G401.6 (cell line): ENCODE data around the gene PLA2G6.
"Not testable (repeated sequence)": the region's sequence is repeated elsewhere in the genome, so short reads cannot be mapped to it uniquely, and the experiment has no call there.

Experiments
- FAIRE-seq: peaks from 2 replicates; lab custom pipeline; 2012; peaks lifted over from hg19 to GRCh38; lab: Jason Lieb, UNC

The PLA2G6 gene

DNA sequence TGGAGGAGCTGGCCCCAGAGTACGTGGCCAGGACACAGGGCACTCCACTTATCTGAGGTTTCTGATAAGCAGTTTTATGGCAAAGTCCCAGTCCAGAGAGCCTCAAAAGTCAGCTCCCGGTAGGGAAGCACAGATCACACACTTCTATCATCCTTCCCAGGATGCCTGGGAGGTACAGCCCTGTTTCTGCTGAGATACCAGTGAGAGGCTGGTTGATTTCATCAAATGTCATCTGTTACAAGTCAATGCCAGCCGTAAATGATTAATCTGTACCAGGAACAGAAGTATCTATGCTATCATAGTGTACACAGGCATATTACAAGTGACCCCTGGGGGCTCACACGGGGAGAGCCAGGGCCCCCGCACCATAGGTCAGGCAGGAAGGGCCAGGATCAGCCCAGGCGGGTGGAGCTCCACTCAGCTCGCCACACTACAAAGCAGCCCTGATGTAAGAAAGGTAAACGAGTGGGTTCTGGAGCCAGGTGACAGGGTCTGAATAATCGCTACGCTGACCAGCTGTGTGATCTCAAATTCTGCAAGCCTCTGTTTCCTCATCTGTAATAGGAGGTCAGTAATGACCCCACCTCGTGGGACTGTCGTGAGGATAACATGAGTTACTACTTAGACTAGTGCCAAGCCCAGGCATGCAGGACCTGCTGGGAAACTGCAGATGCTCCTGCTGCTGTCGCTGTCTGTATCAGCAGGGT, 17.6 kb downstream of the PLA2G6 start:
- FAIRE-seq: no peak

DNA sequence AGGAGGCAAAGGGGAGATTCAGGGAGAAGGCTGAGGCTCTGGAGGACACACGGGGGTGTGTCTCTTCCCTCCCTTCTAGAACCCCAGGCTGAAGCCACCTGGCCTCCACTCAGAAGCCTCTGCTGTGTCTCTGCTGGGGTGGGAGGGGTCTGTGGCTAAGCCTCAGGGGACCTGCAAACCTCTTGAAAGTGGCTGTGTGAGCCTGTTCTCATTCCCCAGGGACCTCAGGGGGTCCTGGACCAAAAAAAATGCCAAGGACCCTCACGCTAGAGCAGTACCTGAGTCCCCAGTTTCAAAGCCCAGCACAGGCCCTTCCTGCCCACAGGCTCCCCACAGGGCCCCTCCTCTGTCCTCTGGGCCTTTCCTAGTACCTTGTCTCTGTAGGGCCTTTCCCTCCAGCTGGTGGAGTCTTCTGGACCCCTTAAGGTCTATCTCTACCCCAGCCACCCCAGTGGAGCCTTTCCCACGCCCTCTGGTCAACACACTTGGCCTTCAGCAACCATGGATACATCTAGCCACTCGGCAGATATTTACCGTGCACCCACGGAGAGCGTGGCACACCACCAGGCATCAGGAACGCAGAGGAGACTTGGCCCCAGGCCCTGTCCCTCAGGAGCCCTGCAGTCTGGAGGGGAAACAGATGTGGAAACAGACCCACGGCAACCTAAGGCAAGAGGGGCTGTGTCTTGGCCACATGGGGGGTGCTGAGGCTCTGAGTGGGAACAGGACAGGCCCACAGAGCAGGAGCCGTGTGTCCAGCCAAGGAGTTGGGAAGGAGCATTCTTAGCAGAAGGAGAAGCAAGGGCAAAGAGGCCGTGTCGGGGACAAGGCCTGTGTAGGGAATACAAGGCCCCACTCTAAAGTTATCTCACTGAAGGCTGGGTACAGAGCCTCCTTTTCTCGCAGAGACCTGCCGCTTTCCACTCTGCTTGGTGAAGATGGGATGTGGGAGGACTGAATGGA, 18.5 kb downstream of the PLA2G6 start:
- no peak for FAIRE-seq

DNA sequence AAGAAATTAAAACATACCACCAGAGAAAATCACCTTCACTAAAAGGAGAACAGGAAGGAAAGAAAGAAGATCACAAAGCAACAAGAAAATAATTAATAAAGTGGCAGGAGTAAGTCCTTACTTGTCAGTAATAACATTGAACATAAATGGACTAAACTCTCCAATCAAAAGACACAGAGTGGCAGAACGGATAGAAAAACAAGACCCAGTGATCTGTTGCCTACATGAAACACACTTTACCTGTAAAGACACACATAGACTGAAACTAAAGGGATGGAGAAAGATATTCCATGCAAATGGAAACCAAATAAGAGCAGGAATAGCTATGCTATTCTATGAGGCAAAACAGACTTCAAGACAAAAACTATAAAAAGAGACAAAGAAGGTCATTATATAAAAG, 25.9 kb downstream of the PLA2G6 start:
- FAIRE-seq: no peak

DNA sequence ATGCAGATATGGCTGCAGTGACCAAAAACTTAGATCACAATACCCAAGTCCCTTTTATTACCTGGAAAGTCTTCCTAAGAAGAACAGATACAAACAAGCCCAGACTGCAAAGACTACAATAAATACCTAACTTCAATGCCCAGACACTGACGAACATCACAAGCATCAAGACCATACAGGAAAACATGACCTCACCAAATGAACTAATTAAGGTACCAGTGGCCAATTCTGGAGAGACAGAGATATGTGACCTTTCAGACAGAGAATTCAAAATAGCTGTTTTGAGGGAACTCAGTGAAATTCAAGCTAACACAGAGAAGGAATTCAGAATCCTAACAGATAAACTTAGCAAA, 27.1 kb downstream of the PLA2G6 start:
- not testable (repeated sequence) for FAIRE-seq

DNA sequence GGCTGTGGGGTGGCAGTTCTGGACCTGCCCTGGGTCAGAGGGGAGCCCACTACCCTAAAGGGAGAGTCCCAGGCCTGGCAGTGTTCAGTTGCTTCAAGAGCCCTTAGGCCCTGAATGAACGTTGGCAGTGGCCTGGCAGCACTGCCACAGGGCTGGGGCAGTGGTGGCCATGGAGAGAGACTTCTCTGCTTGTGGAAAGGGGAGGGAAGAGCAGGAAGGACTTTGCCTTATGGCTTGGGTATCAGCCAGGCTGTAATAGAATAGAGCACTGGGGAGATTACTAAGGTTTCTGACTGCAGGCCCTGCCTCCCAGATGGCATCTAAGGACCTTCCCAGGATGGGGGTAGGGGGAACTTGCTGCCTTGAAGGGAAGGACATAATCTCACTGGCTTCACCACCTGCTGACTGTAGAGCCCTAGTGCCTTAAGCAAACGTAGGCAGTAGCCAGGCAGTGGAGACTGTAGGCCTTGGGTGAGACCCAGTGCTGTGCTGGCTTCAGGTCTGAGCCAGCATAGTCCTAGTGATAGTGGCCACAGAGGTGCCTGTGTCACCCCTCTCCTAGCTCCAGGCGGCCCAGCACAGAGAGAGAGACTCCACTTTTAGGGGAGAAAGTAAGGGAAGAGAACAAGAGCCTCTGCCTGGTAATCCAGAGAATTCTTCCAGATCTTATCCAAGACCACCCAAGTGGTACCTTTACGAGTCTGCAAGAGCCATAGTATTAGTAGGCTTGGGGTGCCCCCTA, 27.6 kb downstream of the PLA2G6 start:
- FAIRE-seq: no peak

DNA sequence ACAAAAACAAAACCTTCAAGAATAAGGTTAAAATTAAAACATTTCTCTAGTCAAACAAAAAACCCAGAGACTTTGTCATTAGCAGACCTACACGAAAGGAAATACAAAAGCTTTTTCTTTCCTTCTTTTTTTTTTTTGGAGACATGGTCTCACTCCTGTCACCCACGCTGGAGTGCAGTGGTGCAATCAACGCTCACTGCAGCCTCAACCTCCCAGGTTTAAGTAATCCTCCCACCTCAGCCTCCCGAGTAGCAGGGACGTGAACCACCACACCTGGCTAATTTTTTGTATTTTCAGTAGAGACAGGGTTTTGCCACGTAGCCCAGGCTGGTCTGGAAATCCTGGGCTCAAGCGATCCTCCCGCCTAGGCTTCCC, 30.5 kb downstream of the PLA2G6 start:
- FAIRE-seq: no peak

DNA sequence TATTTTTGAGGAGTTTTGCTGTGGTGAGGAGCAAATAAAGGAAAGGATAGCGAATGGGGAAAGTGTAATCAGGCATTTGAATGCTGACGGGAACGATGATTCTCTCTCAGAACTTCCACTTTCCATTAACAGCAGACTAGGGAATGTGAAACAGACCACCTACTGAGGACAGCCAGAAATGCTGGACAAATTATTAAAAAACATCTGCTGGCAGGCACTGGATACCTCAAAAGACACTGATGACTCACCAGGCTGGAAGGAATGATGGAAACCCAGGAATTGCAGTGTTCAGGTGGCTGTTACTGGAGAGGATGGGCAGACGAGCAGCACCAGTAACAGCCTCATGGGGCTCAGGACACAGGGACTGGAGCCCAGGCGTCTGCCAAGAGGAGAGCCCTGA, 33.4 kb downstream of the PLA2G6 start:
- FAIRE-seq: no peak

DNA sequence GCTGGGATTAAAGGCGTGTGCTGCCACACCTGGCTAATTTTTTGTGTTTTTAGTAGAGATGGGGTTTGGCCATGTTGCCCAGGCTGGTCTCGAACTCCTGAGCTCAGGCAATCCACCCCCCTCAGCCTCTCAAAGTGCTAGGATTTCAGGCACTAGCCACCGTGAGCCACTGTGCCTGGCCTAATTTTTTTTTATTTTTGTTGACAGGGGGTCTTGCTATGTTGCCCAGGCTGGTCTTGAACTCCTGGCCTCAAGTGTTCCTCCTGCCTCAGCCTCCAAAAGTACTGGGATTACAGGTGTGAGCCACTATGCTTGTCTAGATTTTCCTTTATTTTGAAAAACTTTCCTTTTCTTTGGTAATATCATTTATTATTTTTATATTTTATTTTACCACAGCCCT, 35.5 kb downstream of the PLA2G6 start:
- not testable (repeated sequence) for FAIRE-seq

DNA sequence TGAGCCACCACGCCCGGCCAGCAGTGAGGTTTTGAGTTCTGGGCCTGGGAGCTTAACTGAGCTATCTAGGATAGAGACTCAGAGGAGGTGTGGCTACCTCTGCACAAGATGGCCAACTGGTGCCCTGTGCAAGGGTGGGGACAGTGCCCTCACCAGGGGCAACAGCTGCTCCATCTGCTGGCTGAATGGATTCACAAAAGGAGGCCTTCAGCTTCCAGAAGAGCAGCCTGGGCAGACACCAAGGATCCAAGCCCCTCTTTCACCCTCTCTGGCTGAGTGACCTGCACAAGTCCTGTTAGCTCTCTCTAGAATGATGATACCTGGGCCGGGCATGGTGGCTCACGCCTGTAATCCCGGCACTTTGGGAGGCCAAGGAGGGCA, 37.6 kb downstream of the PLA2G6 start:
- FAIRE-seq: no peak

DNA sequence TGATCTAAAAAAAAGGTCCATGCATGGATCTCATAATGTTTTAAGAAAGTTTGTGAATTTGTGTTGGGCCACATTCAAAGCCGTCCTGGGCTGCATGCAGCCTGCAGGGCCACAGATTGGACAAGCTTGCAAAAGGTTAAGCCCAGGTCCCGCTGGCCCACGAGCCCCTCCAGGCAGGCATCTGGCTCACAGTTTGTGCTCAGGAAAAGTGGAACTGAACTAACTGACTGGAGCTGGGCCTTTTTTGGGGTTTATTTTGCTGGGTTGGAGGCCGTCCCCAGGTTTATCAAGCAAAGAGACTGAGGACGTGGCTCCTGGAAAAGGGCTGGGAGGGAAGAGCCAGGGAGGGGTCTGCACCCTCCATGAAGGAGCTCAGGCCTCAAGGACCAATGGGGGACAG, 39.0 kb downstream of the PLA2G6 start:
- no peak for FAIRE-seq

DNA sequence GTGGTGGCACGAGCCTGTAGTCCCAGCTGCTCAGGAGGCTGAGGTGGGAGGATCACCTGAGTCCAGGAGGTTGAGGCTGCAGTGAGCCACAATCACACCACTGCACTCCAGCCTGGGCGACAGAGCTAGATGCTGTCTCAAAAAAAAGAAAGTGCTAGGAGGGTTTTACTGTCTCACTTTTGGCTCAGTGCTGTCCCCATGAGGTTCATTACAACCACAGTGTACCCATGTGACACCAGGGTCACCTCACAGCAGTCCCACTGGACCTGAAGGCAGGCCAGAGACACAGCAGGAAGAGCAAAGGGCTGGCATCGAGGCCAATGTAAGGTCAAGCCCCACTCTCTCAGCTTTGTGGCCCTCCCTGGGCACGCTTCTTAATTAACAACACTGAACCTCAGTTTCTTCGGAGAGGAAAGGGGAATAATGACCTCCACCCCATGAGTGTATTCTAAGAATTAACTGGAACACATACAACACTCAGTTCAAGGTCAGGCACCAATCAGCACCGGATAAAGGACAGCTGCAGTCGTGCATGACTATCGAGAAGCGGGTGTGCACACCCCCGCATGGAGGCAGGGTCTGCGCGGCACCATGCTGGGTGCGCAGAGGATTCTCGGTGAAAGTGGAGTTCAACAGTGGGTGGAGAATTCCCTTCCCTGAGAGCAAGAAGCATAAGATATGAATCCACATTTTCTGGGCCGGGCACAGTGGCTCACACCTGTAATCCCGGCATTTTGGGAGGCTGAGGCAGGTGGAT, 40.2 kb downstream of the PLA2G6 start:
- no peak for FAIRE-seq

DNA sequence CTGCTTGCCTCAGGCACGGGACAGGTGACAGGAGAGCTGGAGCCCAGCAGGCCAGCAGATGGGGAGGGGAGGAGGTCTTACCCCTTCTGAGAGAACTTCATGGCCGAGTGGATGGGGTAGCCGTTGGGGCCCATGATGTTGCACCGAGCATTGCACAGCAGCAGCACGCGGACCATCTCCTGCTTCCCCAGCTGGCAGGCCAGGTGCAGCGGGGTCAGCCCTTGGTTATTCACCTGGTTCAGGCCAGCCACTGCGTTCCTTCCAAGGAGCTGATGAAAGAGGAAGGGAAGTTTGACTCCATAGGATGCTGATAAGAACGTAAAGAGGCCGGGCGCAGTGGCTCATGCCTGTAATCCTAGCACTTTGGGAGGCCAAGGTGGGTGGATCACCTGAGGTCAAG, 41.7 kb downstream of the PLA2G6 start:
- no peak for FAIRE-seq

DNA sequence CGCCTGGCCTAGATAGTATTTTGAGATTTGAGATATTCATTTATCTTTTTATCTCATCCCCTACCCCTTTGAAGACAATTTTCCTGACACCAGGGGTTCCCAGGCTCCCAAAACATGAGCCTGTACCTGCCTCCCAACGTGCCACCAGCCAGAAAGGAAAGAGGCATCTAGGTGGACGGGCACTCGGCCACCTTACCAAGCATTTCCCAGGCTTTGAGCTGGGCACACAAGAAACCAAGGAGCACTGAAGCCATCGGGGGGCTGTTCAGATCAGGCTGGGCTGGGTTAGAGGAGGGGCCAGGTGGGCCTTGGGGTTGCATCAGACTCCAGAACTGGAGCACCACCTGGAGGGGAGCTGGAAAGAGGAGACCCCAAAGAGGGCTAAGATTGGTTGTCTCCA, 42.7 kb downstream of the PLA2G6 start:
- FAIRE-seq: no peak

DNA sequence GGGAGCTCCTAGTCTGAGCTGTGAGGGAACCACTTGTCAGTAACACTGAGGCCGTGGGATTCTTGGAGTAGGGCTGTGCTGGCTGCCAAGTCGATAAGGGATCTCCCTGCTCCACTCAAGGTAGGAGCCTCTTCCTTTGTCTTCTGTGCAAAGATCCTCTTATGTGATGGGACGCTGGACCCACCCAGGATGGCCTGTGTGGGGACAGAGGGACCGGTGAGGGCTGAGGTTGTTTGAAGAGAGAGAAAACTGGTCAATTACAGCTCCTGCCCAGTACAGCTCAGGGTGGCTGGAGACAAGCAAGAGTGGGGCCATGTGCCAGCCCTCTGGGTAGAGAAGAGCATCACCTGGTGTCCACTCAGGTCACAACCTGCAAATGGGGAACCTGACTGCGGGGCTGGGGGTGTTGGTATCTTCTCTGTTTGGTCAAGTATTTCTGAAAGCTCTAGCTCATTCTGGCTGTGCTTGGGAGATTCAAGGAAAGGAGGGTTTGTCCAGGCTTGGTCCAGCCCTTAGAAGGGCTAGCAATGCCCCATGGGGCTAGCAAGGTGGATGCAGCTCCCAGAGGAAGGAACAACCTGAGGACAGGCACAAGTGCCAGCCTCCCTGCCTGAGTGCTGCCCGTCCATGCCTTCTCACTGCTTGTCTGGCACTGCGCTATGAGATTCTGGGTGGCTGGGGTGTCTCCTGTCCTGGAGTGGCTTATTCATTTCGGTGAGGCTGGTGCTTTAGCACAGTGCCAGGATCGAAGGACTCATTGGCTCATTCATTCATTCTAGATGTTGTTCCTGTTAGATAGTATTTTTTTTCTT, 43.5 kb downstream of the PLA2G6 start:
- FAIRE-seq: no peak

DNA sequence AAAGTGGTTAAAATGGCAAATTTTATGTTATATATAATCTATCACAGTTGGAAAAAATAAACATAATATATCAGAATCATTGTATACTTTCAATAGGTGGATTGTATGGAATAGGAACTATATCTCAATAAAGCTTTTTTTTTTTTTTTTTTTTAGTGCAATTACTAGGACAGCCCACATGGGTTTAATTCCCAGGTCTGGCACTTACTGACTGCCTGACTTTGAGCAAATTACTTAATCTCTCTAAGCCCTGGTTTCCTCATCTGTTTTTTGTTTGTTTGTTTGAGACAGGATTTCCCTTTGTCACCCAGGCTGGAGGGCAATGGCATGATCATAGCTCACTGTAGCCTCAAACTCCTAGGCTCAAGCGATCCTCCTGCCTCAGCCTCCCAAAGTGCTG, 45.0 kb downstream of the PLA2G6 start:
- peak; percentile 40 for FAIRE-seq

DNA sequence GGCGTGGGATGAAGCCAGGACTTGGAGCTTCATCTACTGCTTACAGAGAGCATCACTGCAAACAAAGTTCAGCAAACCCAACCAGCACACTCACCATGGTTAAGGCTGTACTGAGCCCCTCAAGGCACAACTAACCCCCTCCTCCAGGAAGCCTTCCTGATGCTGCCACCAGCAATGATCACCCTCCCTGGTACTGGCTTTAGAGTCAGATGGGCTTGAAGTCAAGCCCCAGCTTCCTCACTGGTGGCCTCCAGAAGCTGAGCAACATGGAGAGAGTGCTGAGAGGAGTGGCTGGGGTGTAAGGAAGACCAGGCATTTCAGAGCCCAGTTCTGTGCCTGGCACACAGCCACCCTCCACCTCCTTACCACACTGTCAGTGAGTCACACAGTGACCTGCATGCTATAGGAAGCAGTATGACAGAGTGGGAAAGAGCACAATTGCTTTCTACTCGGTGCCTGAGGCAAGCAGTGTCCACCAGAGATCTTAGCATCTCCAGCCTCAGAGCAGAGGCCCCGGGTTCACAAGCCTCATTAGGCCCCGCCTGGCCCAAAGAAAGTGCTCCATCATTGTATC, 46.4 kb downstream of the PLA2G6 start:
- FAIRE-seq: no peak

DNA sequence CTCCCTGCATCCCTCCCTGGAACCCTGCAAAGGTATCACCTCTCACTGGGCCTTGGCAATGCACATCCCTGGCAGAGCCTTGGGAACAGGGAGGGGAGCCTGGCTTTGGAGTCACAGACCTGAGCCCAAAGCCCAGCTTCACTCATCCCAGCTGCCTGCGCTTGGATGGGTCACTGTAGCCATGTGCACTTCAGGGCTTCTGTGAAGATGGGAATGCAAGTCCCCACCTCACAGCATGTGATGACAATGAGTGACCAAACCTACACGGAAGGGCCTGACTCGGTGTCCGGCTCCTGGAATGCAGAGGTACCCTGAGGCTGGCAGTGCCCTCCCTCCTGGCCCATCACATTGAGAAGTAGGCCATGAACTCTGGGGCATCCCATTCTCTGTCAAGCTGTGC, 48.3 kb downstream of the PLA2G6 start:
- no peak for FAIRE-seq

DNA sequence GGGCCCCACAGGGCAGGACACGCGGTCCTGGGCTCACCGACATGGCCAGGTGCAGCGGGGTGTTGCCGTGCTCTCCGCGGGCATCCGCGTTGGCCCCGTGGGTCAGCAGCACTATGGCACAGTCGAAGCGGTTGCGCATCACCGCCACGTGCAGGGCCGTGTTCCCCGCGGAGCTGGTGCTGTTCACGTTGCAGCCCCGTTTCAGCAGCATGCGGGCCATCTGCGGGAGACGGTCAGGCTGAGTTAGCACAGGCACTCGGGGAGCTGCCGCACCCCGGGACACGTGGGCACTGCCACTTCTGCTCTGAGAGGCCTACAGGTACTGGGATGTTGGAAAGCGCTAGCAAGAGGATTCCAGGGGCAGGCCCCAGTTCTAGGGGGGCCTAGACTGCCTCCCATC, 48.8 kb downstream of the PLA2G6 start:
- no peak for FAIRE-seq

DNA sequence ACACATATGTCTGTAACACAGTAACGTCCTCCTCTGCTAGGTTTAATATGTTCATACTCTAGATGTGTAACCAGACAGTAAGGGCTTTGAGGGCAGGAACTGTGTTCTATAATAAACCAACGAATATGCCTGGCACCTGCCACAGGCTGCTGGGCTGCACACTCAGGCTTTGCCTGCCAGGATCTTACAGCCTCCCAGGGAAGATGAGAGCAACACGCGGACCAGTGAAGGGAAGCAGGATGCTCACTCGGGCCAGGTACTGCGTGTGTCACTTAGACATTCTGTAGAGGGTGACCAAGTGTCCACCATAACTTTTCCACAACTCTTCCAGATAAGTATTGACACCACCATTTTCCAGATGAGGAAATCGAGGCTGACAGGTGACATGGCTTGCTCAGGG, 49.5 kb downstream of the PLA2G6 start:
- FAIRE-seq: no peak

DNA sequence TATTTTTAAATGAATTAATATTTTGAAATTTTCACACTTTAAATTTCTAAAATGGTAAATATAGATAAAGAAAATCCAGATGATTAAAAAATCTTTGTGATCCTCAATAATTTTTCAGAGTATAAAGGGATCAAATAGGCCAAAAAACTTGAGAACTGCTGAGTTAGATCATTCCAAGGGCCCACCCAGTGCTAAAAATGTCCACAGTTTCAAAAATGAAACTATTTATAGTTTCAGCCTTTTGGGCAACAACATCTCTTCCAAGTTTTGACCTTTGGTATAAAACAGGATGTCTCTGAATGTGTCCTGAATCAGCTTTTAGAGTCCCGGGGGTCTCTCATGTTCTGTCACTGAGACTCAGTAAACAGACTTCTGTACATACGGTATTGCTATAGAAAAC, 50.2 kb downstream of the PLA2G6 start:
- FAIRE-seq: no peak

DNA sequence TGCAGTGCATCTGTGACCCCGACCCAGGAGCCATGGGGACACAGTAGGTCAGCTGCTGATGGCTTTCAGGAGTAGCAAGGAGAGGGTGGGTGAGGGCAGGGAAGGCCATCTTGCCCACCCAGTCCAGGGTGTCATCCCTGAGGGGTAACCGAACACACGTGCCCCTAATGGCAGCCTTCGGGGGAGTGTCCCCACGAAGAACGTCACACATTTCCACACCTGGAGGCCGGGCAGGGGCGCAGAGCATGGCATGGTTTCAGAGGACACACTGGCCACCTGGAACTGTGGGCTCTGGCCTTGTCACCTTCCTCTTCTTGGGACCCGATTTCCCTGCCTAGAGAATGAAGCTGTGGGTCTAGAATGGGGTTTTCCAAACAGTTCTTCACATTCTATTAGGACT, 51.8 kb downstream of the PLA2G6 start:
- FAIRE-seq: no peak
